ENCODE results near the gene PIEZO1.

PIEZO1 gene

DNA sequence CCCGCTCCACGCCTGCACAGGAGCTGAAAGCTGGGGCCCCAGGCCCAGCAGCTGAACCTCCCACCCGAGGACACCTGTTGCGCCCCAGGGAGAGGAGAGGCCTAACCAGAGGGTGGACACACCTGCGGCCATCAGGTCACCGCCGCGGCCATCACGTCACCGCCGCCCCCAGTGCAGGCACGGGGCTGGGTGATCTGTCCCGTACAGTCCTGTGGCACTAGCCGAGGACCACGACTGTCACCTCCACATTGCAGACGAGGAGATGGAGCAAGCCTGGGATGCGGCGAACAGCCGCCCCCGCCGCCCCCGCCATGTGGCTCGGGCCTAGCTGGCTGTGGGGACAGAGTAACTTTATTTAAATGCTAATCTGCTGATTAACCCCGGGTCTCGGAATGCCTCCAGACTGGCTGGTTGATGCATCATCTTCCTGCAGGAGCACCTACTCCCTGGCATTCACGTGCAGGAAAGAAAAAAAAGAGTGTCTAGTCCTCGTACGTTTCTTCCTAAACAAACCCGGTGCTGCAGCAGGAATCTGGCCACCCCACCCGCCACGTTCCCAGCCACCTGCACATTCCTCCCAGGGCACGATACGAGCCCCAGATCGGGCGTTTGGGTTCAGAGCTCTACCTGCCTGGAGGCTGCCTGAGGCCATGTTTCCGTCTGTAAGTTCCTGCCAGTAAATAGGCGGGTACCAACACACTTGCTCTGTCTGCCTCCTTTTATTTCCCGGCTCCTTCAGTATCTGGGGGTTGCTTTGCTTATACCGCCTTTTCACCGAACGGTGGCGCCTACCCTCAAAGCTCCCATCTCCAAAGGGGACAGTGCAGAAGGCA is 29.9 kb downstream of the PIEZO1 start:
- no peak for FAIRE-seq

GRCh38 chr16:88754109-88754911 is 30.7 kb downstream of the PIEZO1 start:
- DNase-seq (ENCODE audit: insufficient read length, low spot score), result no peak
- no peak for FAIRE-seq

More for the DNA sequence above, 29.9 kb downstream of the PIEZO1 start:
- no peak for DNase-seq (ENCODE audit: insufficient read length, low spot score)

DNA sequence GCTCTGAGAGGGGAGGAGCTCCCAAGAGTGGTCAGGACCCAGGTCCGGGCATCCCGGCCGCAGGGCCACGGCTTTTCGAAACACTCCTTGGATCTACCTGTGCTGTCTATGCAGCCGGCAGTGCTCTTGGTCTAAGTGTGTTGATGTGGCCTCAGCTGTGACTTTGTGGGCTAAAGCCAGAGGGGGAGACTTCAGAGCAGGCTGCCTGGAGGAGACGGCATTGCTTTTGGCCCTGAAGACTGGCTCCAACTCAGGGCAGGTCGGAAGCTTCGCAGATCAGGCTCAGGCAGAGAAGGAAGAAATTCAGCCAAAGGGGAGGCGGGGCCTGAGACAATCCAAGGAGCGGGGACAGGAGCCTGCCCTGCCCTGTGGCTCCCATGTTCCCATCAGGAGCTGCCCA is 31.4 kb downstream of the PIEZO1 start:
- FAIRE-seq, result no peak
- DNase-seq (ENCODE audit: insufficient read length, low spot score), result no peak

DNA sequence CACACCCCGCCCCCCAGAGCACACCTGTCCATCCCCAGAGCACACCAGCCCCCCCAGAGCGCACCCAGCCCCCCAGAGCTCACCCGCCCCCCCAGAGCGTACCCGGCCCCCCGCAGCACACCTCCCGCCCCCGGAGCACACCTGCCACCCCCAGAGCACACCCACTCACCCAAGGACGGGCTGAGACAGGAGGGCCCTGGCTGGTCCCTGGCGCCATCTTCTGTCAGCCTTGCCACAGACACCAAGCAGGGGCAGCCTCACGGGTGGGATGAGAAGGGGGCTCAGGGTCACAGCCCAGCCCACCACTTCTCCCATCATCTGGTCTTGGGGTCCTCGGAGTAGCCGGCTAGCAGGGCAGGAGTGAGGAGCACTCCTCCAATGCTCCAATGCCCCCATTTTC is 31.8 kb downstream of the PIEZO1 start:
- DNase-seq (ENCODE audit: insufficient read length, low spot score), result no peak
- no peak for FAIRE-seq

- FAIRE-seq (no peak), DNase-seq (ENCODE audit: insufficient read length, low spot score) (no peak)
Measured at GRCh38 chr16:88752386-88753002, 32.5 kb downstream of the PIEZO1 start.

- FAIRE-seq (no peak), DNase-seq (ENCODE audit: insufficient read length, low spot score) (no peak)
Measured at GRCh38 chr16:88750854-88751253, 34.2 kb downstream of the PIEZO1 start.

- DNase-seq (ENCODE audit: insufficient read length, low spot score) (no peak), FAIRE-seq (no peak)
Measured at GRCh38 chr16:88749358-88749757, 35.7 kb downstream of the PIEZO1 start.

GRCh38 chr16:88748364-88748763 is 36.7 kb downstream of the PIEZO1 start:
- DNase-seq (ENCODE audit: insufficient read length, low spot score) (no peak), FAIRE-seq (no peak)

GRCh38 chr16:88747588-88748301 is 37.3 kb downstream of the PIEZO1 start:
- no peak for DNase-seq (ENCODE audit: insufficient read length, low spot score)
- no peak for FAIRE-seq

GRCh38 chr16:88746506-88746905 is 38.5 kb downstream of the PIEZO1 start:
- DNase-seq (ENCODE audit: insufficient read length, low spot score) (no peak), FAIRE-seq (no peak)

- DNase-seq (ENCODE audit: insufficient read length, low spot score), result no peak
Measured at GRCh38 chr16:88744577-88745521, 40.2 kb downstream of the PIEZO1 start.

GRCh38 chr16:88743693-88744576 is 41.1 kb downstream of the PIEZO1 start:
- peak; percentile 78 for FAIRE-seq
- peak; percentile 80 for DNase-seq (ENCODE audit: insufficient read length, low spot score)

More at GRCh38 chr16:88744577-88745521, 40.2 kb downstream of the PIEZO1 start:
- no peak for FAIRE-seq

DNA sequence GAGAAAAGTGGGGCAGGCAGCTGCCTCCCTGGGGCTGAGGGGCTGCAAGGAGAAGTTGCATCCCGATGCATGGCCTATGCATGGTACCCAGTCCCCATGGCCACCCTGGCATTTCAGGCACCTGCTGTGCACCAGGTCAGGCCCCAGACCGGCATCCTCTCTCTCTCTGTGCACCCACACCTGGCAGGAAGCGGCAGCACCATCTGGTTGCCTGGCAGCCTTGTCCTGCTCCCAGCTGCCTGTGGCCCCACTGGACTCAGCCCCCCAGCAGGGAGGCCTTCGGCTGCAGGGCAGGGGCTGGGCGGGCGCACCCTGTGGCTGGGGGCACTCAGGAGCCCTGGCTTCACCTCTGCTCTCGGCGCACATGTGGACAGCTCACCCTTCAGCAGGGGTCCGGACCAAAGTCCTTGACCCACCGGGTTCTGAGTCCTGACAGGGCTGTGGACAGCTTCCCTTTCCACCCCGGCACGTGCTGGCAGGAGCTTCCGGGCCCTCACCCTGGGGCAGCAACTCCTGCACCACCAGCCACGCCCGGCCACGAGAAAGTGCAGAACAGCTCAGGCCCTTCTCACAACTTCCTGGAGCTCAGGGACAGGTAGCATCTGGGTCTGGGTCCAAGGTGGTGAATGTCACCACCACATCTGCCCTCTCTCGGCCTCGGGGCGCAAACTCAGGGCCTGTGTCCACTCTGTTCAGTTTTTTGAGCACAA is 42.0 kb downstream of the PIEZO1 start:
- no peak for FAIRE-seq

DNA sequence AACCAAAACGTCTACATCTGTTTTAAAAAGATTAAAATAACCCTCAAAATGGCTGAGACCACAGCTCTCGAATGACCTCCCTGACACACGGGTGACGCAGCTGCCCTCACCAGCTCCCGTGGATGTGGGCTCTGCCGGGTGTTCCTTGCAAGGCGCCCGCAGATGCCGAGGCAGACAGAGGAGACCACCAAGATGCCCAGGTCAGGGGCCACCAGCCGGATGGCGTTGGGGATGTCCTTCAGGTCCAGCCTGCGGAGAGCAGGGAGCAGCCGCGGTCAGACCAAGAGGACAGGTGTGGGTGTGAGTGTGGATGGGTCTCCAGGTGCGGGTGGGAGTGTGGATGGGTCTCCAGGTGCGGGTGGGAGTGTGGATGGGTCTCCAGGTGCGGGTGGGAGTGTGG is 43.7 kb downstream of the PIEZO1 start:
- no peak for DNase-seq (ENCODE audit: insufficient read length, low spot score)
- FAIRE-seq, result no peak

More for the DNA sequence above, 42.0 kb downstream of the PIEZO1 start:
- no peak for DNase-seq (ENCODE audit: insufficient read length, low spot score)

GRCh38 chr16:88740727-88741055 is 44.3 kb downstream of the PIEZO1 start:
- FAIRE-seq (no peak), DNase-seq (ENCODE audit: insufficient read length, low spot score) (no peak)

DNA sequence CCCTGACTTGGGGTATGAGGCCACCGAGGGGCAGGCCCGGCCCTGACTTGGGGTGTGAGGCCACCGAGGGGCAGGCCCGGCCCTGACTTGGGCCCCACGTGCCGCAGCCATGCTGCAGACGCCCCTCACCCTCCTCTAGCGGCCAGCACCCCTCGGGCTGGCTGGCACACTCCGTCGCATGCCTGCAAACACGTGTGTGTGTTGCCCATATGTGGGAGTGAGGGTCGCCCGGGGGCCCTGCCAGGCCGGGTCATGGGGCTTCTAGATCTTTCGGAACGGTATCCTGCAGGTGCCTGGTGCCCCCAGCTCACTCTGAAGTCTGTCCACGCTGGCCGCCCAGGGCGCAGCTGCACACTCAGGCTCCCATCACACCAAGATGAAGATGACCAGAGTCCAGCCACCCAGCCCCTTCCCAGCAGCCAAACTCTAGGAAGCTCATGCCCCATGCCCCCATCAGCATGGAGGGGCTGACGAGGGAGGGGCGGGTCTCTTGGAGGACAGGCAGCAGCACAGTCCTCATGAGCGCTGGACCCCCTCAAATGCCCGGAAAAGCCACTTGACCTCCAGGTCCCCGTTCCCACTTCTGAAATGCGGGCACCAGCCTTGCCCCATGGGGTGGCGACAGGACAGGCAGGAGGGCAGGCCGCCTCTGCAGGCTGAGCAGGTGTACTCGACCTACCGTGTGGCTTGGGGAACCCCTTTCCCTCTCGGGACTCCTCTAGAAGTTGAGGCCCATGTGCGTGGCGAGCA is 44.9 kb downstream of the PIEZO1 start:
- FAIRE-seq, result no peak
- no peak for DNase-seq (ENCODE audit: insufficient read length, low spot score)
